Endodermal cell (in vitro differentiated cells): ENCODE data around the gene ARHGAP29. TPM values are rescaled to one million over a fixed set of nuclear protein-coding genes. Genes with fewer than 3 reads are reported as not detected.
A peak's percentile ranks its signal among the peaks of the same experiment; 100 is the strongest.

Experiments used
- DNase-seq: peaks from one replicate; pipeline ENCODE4 v3.0.0-alpha.2; 2017
- H3K27ac ChIP-seq: 2 replicates; pipeline ENCODE4 v1.5.1; 2013; ENCODE audit warnings: mild to moderate bottlenecking, low read depth, low read length, moderate library complexity
- H3K27me3 ChIP-seq: 2 replicates; pipeline ENCODE4 v1.6.1; 2013; ENCODE audit warnings: mild to moderate bottlenecking, low read length, moderate library complexity; ENCODE audit not compliant: insufficient read depth, control insufficient read depth, poor library complexity, severe bottlenecking
- H3K36me3 ChIP-seq: 2 replicates; pipeline ENCODE4 v1.7.0; 2013; ENCODE audit warnings: mild to moderate bottlenecking, low read length, moderate library complexity; ENCODE audit not compliant: control insufficient read depth, insufficient read depth
- H3K4me1 ChIP-seq: one replicate; pipeline ENCODE4 v1.7.0; 2013; ENCODE audit warnings: low read length; ENCODE audit not compliant: control insufficient read depth, insufficient read depth
- H3K4me3 ChIP-seq: 2 replicates; pipeline ENCODE4 v1.5.1; 2013; ENCODE audit warnings: mild to moderate bottlenecking, low read length, moderate library complexity
- H3K9ac ChIP-seq: 2 replicates; pipeline ENCODE4 v1.6.1; 2013; ENCODE audit warnings: mild to moderate bottlenecking, low read length, moderate library complexity; ENCODE audit not compliant: poor library complexity, severe bottlenecking; ENCODE audit errors: extremely low read depth
- H3K9me3 ChIP-seq: 2 replicates; pipeline ENCODE4 v1.6.1; 2013; ENCODE audit warnings: mild to moderate bottlenecking, low read length, moderate library complexity; ENCODE audit not compliant: control insufficient read depth
- H3K27ac Mint-ChIP-seq: 2 replicates; pipeline ENCODE4 v1.8.0; 2020; ENCODE audit warnings: mixed read lengths
- H3K27me3 Mint-ChIP-seq: 2 replicates; pipeline ENCODE4 v1.8.0; 2021; ENCODE audit warnings: mild to moderate bottlenecking, mixed read lengths; ENCODE audit not compliant: insufficient read depth
- H3K36me3 Mint-ChIP-seq: 2 replicates; pipeline ENCODE4 v1.8.0; 2020; ENCODE audit warnings: low read depth, mixed read lengths
- H3K4me1 Mint-ChIP-seq: 2 replicates; pipeline ENCODE4 v1.8.0; 2020; ENCODE audit warnings: mixed read lengths
- H3K4me3 Mint-ChIP-seq: 2 replicates; pipeline ENCODE4 v1.8.0; 2020; ENCODE audit warnings: mild to moderate bottlenecking, moderate library complexity, mixed read lengths
- H3K9me3 Mint-ChIP-seq: 2 replicates; pipeline ENCODE4 v1.8.0; 2020; ENCODE audit warnings: mild to moderate bottlenecking, mixed read lengths
- CTCF ChIP-seq: fragments of 200-600 bp; sonication (generic); conservative IDR thresholded peaks from 2 replicates; pipeline ENCODE4 v1.5.0; 2021; ENCODE audit warnings: antibody characterized with exemption, mild to moderate bottlenecking
- WGBS, 2 experiments: methylation state at CpG; one replicate each; pipeline versions ENCODE4 v1.1.5 to v1.1.7; 2013; ENCODE audit warnings: missing lambda C conversion rate in 2 of 2, mixed read lengths in 1 of 2; ENCODE audit not compliant: insufficient coverage in 1 of 2, insufficient read length in 1 of 2; 5-methylcytosine and 5-hydroxymethylcytosine counted together
- total RNA-seq, 2 donors: library from RNA; stranded (reverse); fragmentation: NEBNext Ultra II Directional in 1 of 2; extraction: Animal tissue kit (Norgen Biotek cat#: 25700) in 1 of 2; gene quantifications; 2 replicates in 1 of 2; 3 replicates in 1 of 2; pipeline ENCODE4 v1.2.1, GENCODE V29; 2021

The ARHGAP29 gene
- total RNA-seq, 2 donors from 2014 or later = 31.5 to 38.9 TPM

- no peaks in the 10 kb centered on the region for H3K27me3 Mint-ChIP-seq
- Histone ChIP-seq H3K9me3 (no peaks in the 10 kb centered on the region), H3K9ac (no peak overlapping the region), H3K4me3 (no peak overlapping the region), H3K27me3 (no peaks in the 10 kb centered on the region), H3K4me1 (no peaks in the 10 kb centered on the region), H3K36me3 (peaks cover 48% of the 10 kb centered on the region), H3K27ac (no peak overlapping the region)
- H3K36me3 Mint-ChIP-seq = peaks cover 39% of the 10 kb centered on the region
- TF ChIP-seq CTCF = no peak
- WGBS, 2 experiments = 93 to 100% methylated on average over 1 to 2 of the region's 2 CpGs
- no peak for DNase-seq
- H3K4me1 Mint-ChIP-seq = peaks cover 32% of the 10 kb centered on the region
- no peak overlapping the region for H3K4me3 Mint-ChIP-seq
- H3K27ac Mint-ChIP-seq = no peak overlapping the region
- H3K9me3 Mint-ChIP-seq = no peaks in the 10 kb centered on the region
Observed at GRCh38 chr1:94194079-94194865, 43.1 kb downstream of the ARHGAP29 start.

GRCh38 chr1:94193128-94193527, 44.3 kb downstream of the ARHGAP29 start:
- Histone ChIP-seq H3K9me3 (no peaks in the 10 kb centered on the region), H3K9ac (no peak overlapping the region), H3K36me3 (peaks cover 59% of the 10 kb centered on the region), H3K4me3 (no peak overlapping the region), H3K27ac (no peak overlapping the region), H3K27me3 (no peaks in the 10 kb centered on the region), H3K4me1 (no peaks in the 10 kb centered on the region)
- no peak for TF ChIP-seq CTCF
- Mint-ChIP-seq H3K9me3 (no peaks in the 10 kb centered on the region), H3K4me1 (peaks cover 22% of the 10 kb centered on the region), H3K36me3 (peaks cover 45% of the 10 kb centered on the region), H3K27me3 (no peaks in the 10 kb centered on the region), H3K4me3 (no peak overlapping the region), H3K27ac (peak overlapping the region; percentile 11)
- 100% methylated on average over 1 of the region's 1 CpG; no CpG with 5 or more reads in 1 of the 2 experiments for WGBS, 2 experiments
- DNase-seq = no peak

GRCh38 chr1:94191216-94191615, 46.2 kb downstream of the ARHGAP29 start:
- H3K9me3 ChIP-seq = no peaks in the 10 kb centered on the region
- Mint-ChIP-seq H3K27me3 (no peaks in the 10 kb centered on the region), H3K4me3 (no peak overlapping the region), H3K4me1 (peaks cover 16% of the 10 kb centered on the region), H3K36me3 (peaks cover 40% of the 10 kb centered on the region), H3K27ac (no peak overlapping the region), H3K9me3 (no peaks in the 10 kb centered on the region)
- H3K4me1 ChIP-seq = no peaks in the 10 kb centered on the region
- DNase-seq = no peak
- H3K36me3 ChIP-seq = peaks cover 64% of the 10 kb centered on the region
- TF ChIP-seq CTCF = no peak
- H3K27ac ChIP-seq = no peak overlapping the region
- H3K4me3 ChIP-seq = no peak overlapping the region
- H3K9ac ChIP-seq = no peak overlapping the region
- 90% methylated on average over 1 of the region's 1 CpG; no CpG with 5 or more reads in 1 of the 2 experiments for WGBS, 2 experiments
- H3K27me3 ChIP-seq = no peaks in the 10 kb centered on the region
